Neuronal stem cell (in vitro differentiated cells): Measurements from ENCODE around the gene RAI14.

Experiments used
- DNase-seq: peaks from one replicate; pipeline ENCODE4 v3.0.0-alpha.2; 2013; ENCODE audit warnings: low spot score
- H2AFZ ChIP-seq: one replicate; pipeline ENCODE4 v1.6.1; 2013; ENCODE audit warnings: mild to moderate bottlenecking, low read length, inconsistent platforms
- H2AK5ac ChIP-seq: 2 replicates; pipeline ENCODE4 v1.6.1; 2013; ENCODE audit warnings: low read depth, mild to moderate bottlenecking, inconsistent platforms, low read length, moderate library complexity, mixed read lengths
- H2BK120ac ChIP-seq: 2 replicates; pipeline ENCODE4 v1.6.1; 2013; ENCODE audit warnings: low read depth, mild to moderate bottlenecking, inconsistent platforms, low read length, moderate library complexity, mixed read lengths
- H2BK12ac ChIP-seq: one replicate; pipeline ENCODE4 v1.6.1; 2013; ENCODE audit warnings: low read length, inconsistent platforms
- H2BK15ac ChIP-seq: 2 replicates; pipeline ENCODE4 v1.6.1; 2013; ENCODE audit warnings: mild to moderate bottlenecking, low read length, inconsistent platforms, mixed read lengths
- H2BK5ac ChIP-seq: one replicate; pipeline ENCODE4 v1.6.1; 2013; ENCODE audit warnings: inconsistent platforms, mild to moderate bottlenecking, low read length, moderate library complexity
- H3K14ac ChIP-seq: one replicate; pipeline ENCODE4 v1.6.1; 2013; ENCODE audit warnings: low read length, inconsistent platforms
- H3K18ac ChIP-seq: 2 replicates; pipeline ENCODE4 v1.6.1; 2013; ENCODE audit warnings: low read length, inconsistent platforms
- H3K23ac ChIP-seq: 2 replicates; pipeline ENCODE4 v1.6.1; 2013; ENCODE audit warnings: low read depth, mild to moderate bottlenecking, mixed read lengths, low read length, inconsistent platforms; ENCODE audit not compliant: poor library complexity
- H3K27ac ChIP-seq: replicated peaks from 3 replicates; pipeline ENCODE4 v1.5.1; 2013; ENCODE audit warnings: low read length, inconsistent platforms
- H3K27me3 ChIP-seq, 3 experiments: 2 replicates each; pipeline ENCODE4 v1.6.1; 2013; ENCODE audit warnings: low read length in 3 of 3, mild to moderate bottlenecking in 2 of 3, inconsistent platforms in 1 of 3, low read depth in 1 of 3, mixed read lengths in 1 of 3, moderate library complexity in 1 of 3; ENCODE audit not compliant: control insufficient read depth in 3 of 3, insufficient read depth in 3 of 3
- H3K36me3 ChIP-seq, 2 donors: replicated peaks in 1 of 2; 2 replicates each; pipeline ENCODE4 v1.6.1; 2013; ENCODE audit warnings: low read length in 2 of 2; ENCODE audit not compliant: control insufficient read depth in 2 of 2, insufficient read depth in 2 of 2
- H3K4ac ChIP-seq: 2 replicates; pipeline ENCODE4 v1.6.1; 2013; ENCODE audit warnings: inconsistent platforms, mild to moderate bottlenecking, low read length, moderate library complexity
- H3K4me1 ChIP-seq, 2 donors: 1 replicate in 1 of 2; 2 replicates in 1 of 2; pipeline ENCODE4 v1.6.1; 2013; ENCODE audit warnings: low read length in 2 of 2, low read depth in 1 of 2; ENCODE audit not compliant: control insufficient read depth in 2 of 2, insufficient read depth in 1 of 2
- H3K4me2 ChIP-seq: one replicate; pipeline ENCODE4 v1.6.1; 2013; ENCODE audit warnings: mild to moderate bottlenecking, low read length, inconsistent platforms; ENCODE audit not compliant: insufficient read depth, poor library complexity, severe bottlenecking
- H3K4me3 ChIP-seq, 2 donors: 2 replicates each; pipeline ENCODE4 v1.5.1; 2013; ENCODE audit warnings: low read length in 2 of 2, mild to moderate bottlenecking in 2 of 2, inconsistent platforms in 1 of 2, moderate library complexity in 1 of 2
- H3K79me1 ChIP-seq: one replicate; pipeline ENCODE4 v1.6.1; 2013; ENCODE audit warnings: low read depth, mild to moderate bottlenecking, inconsistent platforms, low read length, moderate library complexity
- H3K9ac ChIP-seq: one replicate; pipeline ENCODE4 v1.6.1; 2013; ENCODE audit warnings: mild to moderate bottlenecking, low read depth, low read length, inconsistent platforms; ENCODE audit not compliant: poor library complexity
- H3K9me3 ChIP-seq, 2 donors: replicated peaks in 1 of 2; 2 replicates each; pipeline versions ENCODE3 to v1.6.1; 2013; ENCODE audit warnings: low read length in 2 of 2, mild to moderate bottlenecking in 2 of 2, inconsistent platforms in 1 of 2, low read depth in 1 of 2, mixed read lengths in 1 of 2, moderate library complexity in 1 of 2; ENCODE audit not compliant: control insufficient read depth in 2 of 2, insufficient read depth in 1 of 2
- H4K8ac ChIP-seq: one replicate; pipeline ENCODE4 v1.6.1; 2013; ENCODE audit warnings: low read depth, mild to moderate bottlenecking, inconsistent platforms, low read length, moderate library complexity
- H4K91ac ChIP-seq: one replicate; pipeline ENCODE4 v1.6.1; 2013; ENCODE audit warnings: low read length, low read depth, mild to moderate bottlenecking, inconsistent platforms; ENCODE audit not compliant: poor library complexity
- WGBS, 2 donors: extraction: QIAGEN DNeasy Blood & Tissue Kit; methylation state at CpG; one replicate each; pipeline ENCODE4 v1.1.7; 2013; ENCODE audit warnings: missing lambda C conversion rate in 2 of 2, mixed read lengths in 1 of 2; ENCODE audit not compliant: insufficient read length in 2 of 2, insufficient replicate concordance in 1 of 2; ENCODE audit errors: extremely low coverage in 2 of 2; 5-methylcytosine and 5-hydroxymethylcytosine counted together

Gene RAI14

DNA sequence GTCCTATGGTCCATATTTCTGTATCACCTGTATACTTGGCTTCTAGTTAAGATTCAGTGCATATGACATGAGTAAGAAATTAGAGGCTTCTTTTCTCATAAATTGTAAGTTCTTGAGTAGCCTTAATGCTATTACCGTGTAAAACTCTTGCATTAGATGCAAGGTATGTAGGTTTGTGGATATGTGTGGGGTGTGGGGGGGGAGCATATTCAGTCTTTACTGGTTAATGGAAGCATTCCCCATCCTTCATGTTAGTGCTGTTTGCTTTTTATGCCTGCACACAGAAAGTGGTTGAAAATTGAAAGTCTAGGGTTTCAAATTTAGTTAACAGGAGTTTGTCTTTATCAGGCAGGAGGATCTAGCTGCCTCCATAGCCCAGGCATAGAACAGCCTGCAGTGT is 16.1 kb downstream of the RAI14 start:
- Histone ChIP-seq H4K91ac (no peak overlapping the region), H4K8ac (no peak overlapping the region), H2AK5ac (no peak overlapping the region), H3K9me3 (no peaks in the 10 kb centered on the region), H2BK12ac (no peak overlapping the region), H3K14ac (no peak overlapping the region), H3K4me3 (no peak overlapping the region), H3K9ac (no peak overlapping the region), H3K36me3 (peaks cover 0 to 30% of the 10 kb centered on the region in 2 donors), H2BK120ac (no peak overlapping the region), H2BK5ac (no peak overlapping the region), H3K4me2 (no peak overlapping the region), H3K4ac (no peak overlapping the region), H3K23ac (no peak overlapping the region), H3K4me1 (peaks cover 0 to 14% of the 10 kb centered on the region in 2 donors), H3K79me1 (no peaks in the 10 kb centered on the region), H2BK15ac (no peak overlapping the region), H3K18ac (no peak overlapping the region), H2AFZ (no peak overlapping the region), H3K27ac (no peak overlapping the region), H3K27me3 (no peaks in the 10 kb centered on the region)
- no peak for DNase-seq
- WGBS, 2 donors = no CpG with 5 or more reads among the region's 1 CpG

DNA sequence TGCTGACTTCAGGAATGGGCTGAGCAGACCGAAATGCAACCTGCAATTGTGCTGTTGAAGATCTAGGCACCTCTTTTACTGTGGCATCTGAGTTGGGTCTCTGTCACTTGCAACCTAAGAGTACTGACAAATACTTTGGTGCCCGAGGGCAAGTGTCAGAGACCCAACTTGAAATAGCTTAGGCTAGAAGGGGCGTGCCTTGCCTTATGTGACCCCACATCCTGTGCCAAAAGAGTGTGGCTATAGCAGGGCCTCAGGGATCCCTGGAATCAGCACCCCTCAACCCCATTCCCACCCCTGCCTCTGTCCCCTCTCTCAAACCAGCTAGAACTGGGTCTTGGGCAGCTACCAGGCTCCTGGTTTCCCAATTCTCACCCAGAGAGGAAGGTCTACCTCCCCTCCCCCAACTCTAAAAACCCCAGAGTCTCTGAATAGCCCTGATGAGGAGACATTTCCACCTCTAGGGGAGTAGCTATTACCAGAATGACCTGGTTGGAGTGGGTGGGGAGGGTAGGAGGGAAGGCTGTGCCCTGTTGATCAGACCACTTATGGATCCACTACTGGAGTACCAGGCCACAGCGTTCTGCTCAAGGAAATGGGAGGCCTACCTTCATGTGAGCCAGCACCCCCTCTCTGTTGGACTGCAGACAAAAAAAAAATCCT is 17.5 kb downstream of the RAI14 start:
- no peak for DNase-seq
- Histone ChIP-seq H3K4me2 (no peak overlapping the region), H4K8ac (no peak overlapping the region), H3K4me1 (peaks cover 0 to 14% of the 10 kb centered on the region in 2 donors), H2BK5ac (no peak overlapping the region), H2BK12ac (no peak overlapping the region), H3K9ac (no peak overlapping the region), H3K27ac (no peak overlapping the region), H3K4me3 (no peak overlapping the region), H3K14ac (no peak overlapping the region), H2AFZ (no peak overlapping the region), H4K91ac (no peak overlapping the region), H3K23ac (no peak overlapping the region), H3K27me3 (no peaks in the 10 kb centered on the region), H3K79me1 (no peaks in the 10 kb centered on the region), H2BK15ac (no peak overlapping the region), H3K36me3 (peaks cover 0 to 17% of the 10 kb centered on the region in 2 donors), H3K18ac (no peak overlapping the region), H2BK120ac (no peak overlapping the region), H3K9me3 (no peaks in the 10 kb centered on the region), H2AK5ac (no peak overlapping the region), H3K4ac (no peak overlapping the region)
- no CpG with 5 or more reads among the region's 4 CpGs for WGBS, 2 donors

DNA sequence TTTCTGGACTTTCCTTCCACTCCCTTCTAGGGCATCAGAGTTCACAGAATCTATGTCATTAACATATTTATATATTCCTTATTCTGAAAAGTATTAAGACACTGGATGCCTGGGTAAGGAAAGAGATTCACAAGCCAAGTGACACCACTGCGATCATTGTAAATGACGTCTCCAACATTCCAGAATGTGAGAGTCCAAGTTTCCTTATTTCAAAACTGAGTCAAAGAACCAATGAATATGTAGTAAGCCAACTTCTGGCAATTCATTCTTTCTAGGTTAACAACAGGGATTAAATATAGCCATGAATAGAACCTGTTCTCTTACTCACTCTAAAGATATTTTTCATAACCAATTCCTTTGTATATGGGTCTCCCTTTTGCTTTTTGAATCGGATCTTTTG is 18.1 kb downstream of the RAI14 start:
- Histone ChIP-seq H2AK5ac (no peak overlapping the region), H3K4ac (no peak overlapping the region), H4K8ac (no peak overlapping the region), H3K18ac (no peak overlapping the region), H3K4me2 (no peak overlapping the region), H3K9ac (no peak overlapping the region), H3K4me1 (peaks cover 0 to 16% of the 10 kb centered on the region in 2 donors), H2BK12ac (no peak overlapping the region), H3K4me3 (no peak overlapping the region), H3K27ac (no peak overlapping the region), H4K91ac (no peak overlapping the region), H3K23ac (no peak overlapping the region), H3K27me3 (no peaks in the 10 kb centered on the region), H3K79me1 (no peaks in the 10 kb centered on the region), H2AFZ (no peak overlapping the region), H2BK5ac (no peak overlapping the region), H2BK15ac (no peak overlapping the region), H2BK120ac (no peak overlapping the region), H3K9me3 (no peaks in the 10 kb centered on the region), H3K14ac (no peak overlapping the region), H3K36me3 (peaks cover 0 to 17% of the 10 kb centered on the region in 2 donors)
- no CpG with 5 or more reads among the region's 3 CpGs for WGBS, 2 donors
- no peak for DNase-seq

DNA sequence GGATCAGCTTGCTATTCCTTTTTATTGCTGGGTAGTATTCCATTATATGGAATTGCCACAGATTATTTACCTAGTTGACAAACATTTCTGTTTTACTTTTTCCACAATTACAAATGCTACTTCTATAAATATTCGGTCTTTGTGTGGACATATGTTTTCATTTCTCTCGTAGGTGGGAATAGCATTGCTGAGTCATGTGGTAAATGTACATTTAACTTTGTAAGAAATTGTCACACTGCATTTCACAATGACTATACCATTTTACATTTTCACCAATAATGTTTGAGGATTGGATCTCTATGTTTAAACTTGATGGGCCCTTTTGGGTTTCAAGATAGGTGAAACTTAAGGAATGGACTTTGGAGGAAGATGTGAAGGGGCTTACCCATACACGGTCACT is 19.7 kb downstream of the RAI14 start:
- Histone ChIP-seq H2BK15ac (no peak overlapping the region), H3K23ac (no peak overlapping the region), H3K36me3 (peaks cover 0 to 21% of the 10 kb centered on the region in 2 donors), H2BK120ac (no peak overlapping the region), H3K14ac (no peak overlapping the region), H4K91ac (no peak overlapping the region), H3K79me1 (no peaks in the 10 kb centered on the region), H2AK5ac (no peak overlapping the region), H3K27me3 (no peaks in the 10 kb centered on the region), H3K27ac (no peak overlapping the region), H3K4me3 (no peak overlapping the region), H4K8ac (no peak overlapping the region), H3K4me2 (no peak overlapping the region), H3K4ac (no peak overlapping the region), H3K9ac (no peak overlapping the region), H3K9me3 (no peaks in the 10 kb centered on the region), H3K4me1 (peaks cover 0 to 13% of the 10 kb centered on the region in 2 donors), H2BK5ac (no peak overlapping the region), H2AFZ (no peak overlapping the region), H3K18ac (no peak overlapping the region), H2BK12ac (no peak overlapping the region)
- DNase-seq = no peak
- whole genome bisulfite sequencing, 2 donors = no CpG with 5 or more reads among the region's 3 CpGs
